Hematopoietic multipotent progenitor cell treated with erythropoietin and hydrocortisone succinate and interleukin-3 and kit ligand, for 15 days (in vitro differentiated cells): ENCODE data around the gene GOLGA6L6.
"Not testable (repeated sequence)": the region's sequence is repeated elsewhere in the genome, so short reads cannot be mapped to it uniquely, and the experiment has no call there.

Experiments
- DNase-seq: peaks from one replicate; pipeline ENCODE4 v3.0.0-alpha.2; 2015; ENCODE audit warnings: low spot score

GOLGA6L6 gene, protein sequence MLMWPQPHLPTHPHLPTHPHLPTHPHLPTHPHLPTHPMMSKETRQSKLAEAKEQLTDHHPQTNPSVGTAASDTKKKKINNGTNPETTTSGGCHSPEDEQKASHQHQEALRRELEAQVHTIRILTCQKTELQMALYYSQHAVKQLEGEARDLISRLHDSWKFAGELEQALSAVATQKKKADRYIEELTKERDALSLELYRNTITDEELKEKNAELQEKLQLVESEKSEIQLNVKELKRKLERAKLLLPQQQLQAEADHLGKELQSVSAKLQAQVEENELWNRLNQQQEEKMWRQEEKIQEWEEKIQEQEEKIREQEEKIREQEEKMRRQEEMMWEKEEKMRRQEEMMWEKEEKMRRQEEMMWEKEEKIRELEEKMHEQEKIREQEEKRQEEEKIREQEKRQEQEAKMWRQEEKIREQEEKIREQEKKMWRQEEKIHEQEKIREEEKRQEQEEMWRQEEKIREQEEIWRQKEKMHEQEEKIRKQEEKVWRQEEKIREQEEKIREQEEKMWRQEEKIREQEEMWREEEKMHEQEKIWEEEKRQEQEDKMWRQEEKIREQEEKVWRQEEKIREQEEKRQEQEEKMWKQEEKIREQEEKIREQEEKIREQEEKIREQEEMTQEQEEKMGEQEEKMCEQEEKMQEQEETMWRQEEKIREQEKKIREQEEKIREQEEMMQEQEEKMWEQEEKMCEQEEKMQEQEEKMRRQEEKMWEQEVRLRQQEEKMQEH

DNA sequence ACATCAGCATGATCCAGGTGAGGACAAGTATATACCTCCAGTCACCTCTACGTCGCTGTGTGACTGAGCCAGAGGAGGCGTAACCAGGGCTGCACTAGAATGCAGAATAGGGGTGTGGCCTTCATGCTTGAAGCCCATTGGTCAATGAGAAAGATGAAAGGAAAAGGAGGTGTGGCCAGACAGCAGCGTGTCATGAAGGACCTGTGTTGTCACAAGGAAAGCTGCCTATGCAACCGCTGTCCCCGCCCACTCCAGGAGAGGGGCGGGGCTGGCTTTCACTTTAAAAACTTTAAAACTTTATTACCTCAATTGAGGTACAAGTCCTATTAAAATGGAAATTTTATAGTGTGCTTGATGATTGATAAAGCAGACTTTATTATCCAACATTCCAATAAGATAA, at the start of gene GOLGA6L6:
Gene GOLGA6L6 (minus strand): TSS at position 101 of the 400 bp plus-strand sequence. CDS start 91 bp downstream, at position 10.
- not testable (repeated sequence) for DNase-seq

DNA sequence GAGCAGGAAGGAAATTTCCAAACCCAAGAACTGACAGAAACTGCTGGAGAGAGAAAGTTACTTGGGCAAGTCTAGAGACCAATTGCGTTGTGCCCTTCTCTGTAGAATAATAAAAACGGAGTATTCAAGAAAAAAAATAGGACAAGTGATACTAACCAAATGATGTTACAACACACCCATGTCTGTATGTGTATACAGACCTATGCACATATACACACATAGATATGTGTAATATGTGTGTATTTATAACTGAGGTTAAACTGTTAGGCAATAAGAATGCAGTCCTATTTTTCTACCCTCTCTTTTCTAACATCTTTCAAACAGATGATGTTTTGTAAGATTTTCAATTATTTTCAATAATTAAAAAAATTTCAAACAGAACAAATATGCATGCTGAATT, 48.5 kb upstream of the GOLGA6L6 start:
- not testable (repeated sequence) for DNase-seq

DNA sequence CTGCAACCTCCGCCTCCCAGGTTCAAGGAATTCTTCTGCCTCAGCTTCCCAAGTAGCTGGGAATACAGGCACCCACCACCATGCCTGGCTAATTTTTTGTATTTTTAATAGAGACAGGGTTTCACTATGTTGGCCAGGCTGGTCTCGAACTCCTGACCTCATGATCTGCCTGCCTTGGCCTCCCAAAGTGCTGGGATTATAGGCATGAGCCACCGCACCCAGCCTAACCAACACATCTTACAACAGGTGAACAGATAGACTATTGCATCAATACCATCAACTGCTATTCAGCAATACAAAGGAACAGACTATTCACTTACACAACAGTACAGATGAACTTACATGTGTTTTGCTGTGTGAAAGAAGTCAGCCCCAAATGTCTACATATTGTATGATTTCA, 45.2 kb upstream of the GOLGA6L6 start:
- not testable (repeated sequence) for DNase-seq

DNA sequence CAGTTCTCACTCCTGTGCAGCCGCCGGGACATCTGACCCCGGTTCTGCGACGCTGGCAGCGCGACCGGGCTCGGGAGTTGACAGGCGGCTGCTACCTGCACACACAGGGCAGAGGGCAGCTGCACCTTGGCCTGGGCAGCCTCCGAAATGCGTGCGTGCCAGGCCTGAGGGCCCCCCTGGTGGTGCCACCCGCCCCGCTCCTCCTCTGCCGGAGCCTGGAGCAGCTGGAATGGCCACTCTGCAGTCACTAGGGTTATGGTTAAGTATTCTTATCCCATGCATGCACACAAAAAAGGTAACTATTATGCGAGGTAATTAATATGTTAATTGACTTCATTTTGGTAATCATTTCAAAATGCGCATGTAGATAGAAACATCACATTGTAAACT, 41.1 kb upstream of the GOLGA6L6 start:
- not testable (repeated sequence) for DNase-seq

DNA sequence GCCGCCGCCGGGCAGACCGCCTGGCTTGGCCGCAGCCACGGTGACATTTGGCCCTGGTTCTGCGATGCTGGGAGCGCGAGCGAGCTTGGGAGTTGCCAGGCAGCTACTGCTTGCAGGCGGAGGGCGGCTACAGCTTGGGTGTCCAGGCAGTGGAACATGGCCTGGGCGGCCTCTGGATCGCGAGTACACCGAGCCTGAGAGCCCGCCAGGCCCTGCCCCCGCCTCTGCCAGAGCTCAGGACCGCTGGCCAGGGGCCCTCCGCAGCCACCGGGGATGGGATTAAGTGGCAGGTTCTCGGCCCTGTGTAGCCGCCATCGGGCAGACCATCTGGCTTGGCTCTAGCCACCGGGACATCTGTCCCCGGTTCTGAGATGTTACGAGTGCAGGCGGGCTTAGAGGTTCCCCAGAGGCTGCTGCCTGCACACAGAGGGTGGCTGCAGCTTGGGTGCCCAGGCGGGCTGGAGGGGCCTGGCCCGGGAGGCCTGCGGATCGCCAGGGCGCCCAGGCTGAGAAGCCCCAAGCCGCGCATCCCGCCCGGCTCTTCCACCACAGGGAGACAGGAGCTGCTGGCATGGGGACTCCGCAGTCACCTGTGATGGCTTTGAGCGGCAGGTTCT, 40.6 kb upstream of the GOLGA6L6 start:
- DNase-seq, result not testable (repeated sequence)

DNA sequence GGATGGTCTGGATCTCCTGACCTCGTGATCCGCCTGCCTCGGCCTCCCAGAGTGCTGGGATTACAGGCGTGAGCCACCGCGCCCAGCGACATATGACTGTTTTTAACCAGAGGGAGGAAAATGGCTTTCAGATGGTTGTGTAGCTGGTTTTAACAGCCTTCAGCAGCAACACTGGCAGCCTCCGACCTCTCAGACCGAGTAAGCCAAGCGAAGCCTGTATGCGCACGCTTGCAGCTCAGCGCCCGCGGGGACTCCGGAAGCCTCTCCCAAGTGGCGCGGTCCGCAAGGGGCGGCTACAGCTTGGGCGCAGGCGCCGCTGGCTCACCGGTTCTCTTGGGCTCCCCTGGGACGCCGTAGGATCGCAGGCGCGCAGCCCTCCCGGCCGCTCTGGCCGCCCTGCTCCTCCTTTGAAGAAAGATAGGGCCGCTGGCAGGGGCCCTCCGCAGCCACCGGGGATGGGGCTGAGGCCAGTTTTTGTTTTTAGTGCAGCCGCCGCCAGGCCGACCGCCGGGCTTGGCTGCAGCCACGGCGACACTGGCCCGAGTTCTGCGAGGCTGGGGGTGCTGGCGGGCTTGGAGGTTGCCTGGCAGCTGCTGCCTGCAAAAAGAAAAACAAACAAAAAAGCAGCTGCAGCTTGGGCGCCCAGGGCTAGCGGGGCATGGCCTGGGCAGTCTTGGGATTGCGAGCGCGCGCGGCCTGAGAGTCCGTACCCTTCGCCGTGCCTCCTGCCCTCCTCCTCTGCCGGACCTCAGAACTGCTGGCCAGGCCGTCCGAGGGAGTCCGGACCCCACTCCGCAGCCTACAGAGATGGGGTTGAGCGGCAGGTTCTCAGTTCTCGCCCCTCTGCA, 39.9 kb upstream of the GOLGA6L6 start:
- not testable (repeated sequence) for DNase-seq

DNA sequence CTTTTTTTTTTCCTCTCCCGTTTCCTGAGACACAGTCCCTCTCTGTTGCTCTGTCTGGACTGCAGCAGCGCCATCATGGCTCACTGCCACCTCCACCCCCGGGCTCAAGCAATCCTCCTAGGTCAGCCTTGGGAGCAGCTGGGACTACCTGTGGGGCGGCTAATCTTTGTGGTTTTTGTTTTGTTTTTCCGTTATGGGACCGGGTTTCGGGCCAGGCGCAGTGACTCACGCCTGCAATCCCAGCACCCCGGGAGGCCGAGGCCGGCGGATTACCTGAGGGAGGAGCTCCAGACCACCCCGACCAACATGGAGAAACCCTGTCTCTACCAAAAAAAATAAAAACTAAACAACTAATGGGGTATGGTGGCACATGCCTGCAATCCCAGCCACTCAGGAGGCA, 38.1 kb upstream of the GOLGA6L6 start:
- not testable (repeated sequence) for DNase-seq

DNA sequence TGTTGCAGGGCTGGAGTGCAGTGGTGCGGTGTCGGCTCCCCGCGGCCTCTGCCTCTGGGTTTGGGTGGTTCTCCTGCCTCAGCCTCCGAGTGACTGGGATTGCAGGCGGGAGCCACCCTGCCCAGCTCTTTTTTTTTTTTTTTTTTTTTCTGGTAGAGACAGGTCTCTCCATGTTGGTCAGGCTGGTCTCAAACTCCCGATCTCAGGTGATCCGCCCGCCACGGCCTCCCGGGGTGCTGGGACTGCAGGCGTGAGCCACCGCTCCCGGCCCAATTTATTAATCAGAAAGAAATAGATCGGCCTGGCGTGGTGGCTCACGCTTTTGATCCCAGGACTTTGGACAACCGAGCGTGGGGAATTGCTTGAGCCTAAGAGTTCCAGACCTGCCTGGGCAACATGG, 9.7 kb upstream of the GOLGA6L6 start:
- not testable (repeated sequence) for DNase-seq

DNA sequence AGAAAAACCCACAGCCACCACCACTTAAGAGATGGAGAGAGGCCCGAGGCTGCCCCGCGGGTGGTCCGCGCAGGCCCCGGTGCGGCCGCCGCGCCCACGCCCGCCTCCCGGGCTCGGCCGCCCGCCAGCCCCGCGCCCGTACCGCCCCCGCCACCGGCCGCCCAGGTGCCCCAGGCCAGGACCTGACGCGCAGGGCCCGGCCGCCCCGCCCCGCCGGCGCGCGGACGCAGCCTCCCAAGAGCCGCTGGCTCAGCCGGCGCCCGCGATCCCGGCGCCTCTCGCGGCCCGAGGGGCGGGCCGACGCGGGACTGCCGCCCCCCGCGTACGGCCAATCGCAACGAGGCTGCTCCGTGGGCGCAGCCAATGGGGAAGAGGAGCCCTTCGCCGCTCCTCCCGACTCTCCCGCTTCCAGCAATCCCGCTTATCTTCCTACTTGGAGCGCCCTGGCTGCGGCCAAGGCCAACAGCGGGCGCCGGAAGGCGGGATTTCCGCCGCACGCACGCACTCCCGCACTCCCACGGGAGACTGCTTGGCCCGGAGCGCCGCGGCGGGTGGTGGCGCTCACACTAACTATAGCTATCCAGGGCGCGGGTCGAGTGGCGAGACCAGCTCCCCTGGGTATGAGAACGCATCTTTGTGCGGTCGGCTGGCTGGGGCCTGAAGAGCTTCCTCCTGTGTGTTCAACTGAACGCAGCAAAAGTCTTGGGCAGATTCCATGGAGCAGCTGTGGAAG, 35.5 kb downstream of the GOLGA6L6 start:
- DNase-seq, result not testable (repeated sequence)

DNA sequence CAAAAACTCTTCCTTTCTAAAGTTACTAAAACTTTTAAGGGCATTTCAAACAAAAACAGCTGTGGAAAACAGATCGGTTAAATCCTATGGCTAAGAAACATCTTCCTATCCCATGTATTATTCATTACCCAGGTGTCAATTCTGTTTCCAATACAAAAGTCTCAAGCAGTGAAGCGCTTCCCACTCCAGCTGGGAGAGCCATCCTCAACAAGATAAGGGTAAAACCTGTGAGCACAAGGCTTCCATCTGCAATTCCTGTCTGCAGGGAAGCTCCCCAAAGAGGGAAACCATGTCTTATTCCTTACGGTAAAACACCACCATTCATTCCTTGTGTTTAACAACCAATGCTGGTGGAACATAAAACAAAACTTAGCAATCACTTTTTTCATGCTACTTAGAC, 38.8 kb downstream of the GOLGA6L6 start:
- not testable (repeated sequence) for DNase-seq

DNA sequence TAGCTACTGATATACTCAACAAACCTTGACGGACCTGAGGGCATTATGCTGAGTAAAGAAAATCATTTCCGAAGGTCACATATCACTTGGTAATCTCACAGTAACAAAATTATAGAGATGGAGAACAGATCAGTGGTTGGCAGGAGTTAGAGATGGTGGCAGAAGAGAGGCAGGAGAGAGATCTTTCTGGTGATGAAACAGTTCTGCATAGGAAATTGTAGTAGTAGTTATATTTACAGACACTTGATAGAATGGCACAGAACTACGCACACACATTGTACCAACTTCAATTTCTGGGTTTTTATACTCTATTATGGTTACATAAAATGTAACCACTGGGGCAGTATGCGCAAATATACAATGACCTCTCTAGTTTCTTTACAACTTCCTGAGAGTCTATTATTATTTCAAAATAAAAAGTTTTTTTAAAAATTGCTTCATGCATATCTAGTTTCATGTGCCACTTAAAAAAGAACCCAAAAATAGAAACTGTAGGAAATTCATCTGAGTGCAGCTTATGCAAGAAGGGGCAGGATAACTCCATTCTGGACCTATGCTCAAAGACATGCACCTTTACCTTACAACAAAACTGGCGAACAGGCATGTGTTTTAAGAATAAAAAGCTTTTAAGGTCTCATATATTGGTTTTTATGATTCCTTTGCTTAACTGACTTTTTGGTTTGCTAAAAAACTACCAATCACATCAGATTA, 39.9 kb downstream of the GOLGA6L6 start:
- not testable (repeated sequence) for DNase-seq

DNA sequence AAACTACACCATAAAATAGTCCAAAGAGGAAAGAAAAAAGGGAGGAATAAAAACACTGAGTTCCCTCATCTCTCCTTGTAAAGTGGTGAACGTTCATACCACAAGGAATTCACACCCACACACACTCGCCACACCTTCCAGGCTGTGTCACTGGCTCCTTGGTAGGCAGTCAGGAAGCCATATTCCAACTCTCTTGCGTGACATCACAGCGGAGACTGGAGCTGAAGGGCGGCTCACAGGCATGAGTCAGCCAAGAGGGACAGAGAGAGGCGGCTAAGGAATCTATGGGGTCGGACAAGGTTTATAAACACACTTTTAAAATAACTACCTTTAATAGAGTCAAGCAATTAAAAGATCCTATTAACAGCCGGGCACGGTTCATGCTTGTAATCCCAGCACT, 43.8 kb downstream of the GOLGA6L6 start:
- not testable (repeated sequence) for DNase-seq

DNA sequence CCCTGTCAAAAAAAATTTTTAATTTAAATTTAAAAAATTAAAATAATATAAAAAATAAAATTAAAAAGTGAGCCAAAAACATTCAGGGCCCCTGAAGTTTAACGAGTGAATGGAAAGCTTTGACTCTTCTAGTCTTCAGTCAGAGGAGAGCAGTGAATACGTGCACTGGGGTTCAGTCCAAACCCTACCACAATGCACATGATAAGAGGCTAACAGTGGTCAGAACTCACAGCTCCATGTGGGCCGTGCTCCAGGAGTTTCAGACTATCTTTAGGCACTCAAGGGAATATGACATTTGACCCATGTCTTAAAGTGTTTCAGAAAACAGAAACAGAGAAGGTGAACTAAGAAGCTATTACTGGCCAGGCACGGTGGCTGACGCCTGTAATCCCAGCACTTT, 48.6 kb downstream of the GOLGA6L6 start:
- DNase-seq, result not testable (repeated sequence)

DNA sequence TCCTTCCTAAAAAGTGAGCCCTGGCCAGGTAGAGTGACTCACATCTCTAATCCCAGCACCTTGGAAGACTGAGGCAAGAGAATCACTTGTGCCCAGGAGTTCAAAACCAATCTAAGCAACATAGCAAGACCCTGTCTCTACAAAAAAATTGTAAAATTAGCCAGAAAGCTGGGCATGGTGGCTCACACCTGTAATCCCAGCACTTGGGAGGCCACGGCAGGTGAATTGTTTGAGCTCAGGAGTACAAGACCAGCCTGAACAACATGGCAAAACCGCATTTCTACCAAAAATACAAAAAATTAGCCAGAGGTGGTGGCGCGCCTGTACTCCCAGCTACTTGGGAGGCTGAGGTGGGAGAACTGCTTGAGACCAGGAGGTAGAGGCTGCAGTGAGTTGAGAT, 49.0 kb downstream of the GOLGA6L6 start:
- DNase-seq, result not testable (repeated sequence)

DNA sequence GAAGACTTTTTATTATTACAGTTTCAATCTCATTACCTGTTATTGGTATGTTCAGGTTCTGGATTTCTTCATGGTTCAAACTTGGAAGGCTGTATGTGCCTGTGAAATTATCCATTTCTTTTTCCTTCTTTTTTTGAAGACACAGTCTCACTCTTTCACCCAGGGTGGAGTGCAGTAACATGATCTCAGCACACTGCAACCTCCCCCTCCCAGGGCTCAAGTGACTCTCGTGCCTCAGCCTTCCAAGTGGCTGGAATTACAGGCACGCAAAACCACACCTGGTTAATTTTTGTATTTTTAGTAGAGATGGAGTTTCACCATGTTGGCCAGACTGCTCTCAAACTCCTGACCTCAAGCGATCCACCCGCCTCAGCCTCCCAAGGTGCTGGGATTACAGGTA, 52.3 kb downstream of the GOLGA6L6 start:
- DNase-seq, result not testable (repeated sequence)
